Measurements from ENCODE around the gene WDR74.
A peak's percentile ranks its signal among the peaks of the same experiment; 100 is the strongest.
"Not testable (repeated sequence)": the region's sequence is repeated elsewhere in the genome, so short reads cannot be mapped to it uniquely, and the experiment has no call there.

The WDR74 gene

DNA sequence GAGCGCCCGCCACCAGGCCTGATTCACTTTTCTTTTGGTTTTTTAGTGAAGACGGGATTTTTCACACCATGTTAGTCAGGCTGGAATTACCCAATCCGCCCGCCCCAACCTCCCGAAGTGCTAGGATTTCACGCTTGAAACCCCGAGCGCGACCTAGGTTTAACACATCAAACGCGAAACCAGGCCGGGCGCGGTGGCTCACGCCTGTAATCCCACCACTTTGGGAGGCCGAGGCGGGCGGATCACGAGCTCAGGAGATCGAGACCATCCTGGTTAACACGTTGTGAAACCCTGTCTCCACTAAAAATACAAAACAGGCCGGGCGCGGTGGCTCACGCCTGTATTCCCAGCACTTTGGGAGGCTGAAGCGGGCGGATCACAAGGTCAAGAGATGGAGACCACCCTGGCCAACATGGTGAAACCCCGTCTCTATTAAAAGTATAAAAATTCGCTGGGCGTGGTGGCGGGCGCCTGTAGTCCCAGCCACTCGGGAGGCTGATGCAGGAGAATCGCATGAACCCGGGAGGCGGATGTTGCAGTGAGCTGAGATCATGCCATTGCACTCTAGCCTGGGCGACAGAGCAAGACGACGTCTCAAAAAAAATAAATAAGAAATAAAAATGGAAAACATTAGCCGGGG is 1.5 kb upstream of the WDR74 start:
- DNase-seq (ENCODE audit: low spot score), result peak; percentile 84

DNA sequence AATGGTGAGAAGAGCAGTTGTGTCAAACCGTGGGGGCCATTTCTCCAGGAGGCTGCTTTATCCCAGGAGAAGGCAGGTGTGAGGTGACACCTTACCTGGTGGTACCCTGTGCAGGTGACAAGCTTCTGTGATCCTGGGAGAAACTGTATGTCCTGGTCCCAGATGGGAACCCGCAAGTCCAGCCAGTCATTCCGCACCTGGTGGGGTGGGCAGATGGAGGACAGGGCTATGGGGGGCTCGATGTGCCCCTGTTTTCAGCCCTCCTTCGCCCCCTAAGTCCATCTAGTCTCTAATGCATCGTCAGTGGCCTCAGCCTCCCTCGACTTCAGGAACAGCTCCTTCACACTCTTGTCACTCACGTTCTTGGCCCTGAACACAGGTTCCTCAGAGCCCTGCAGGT is 4.1 kb downstream of the WDR74 start:
- no peak for DNase-seq (ENCODE audit: low spot score)

DNA sequence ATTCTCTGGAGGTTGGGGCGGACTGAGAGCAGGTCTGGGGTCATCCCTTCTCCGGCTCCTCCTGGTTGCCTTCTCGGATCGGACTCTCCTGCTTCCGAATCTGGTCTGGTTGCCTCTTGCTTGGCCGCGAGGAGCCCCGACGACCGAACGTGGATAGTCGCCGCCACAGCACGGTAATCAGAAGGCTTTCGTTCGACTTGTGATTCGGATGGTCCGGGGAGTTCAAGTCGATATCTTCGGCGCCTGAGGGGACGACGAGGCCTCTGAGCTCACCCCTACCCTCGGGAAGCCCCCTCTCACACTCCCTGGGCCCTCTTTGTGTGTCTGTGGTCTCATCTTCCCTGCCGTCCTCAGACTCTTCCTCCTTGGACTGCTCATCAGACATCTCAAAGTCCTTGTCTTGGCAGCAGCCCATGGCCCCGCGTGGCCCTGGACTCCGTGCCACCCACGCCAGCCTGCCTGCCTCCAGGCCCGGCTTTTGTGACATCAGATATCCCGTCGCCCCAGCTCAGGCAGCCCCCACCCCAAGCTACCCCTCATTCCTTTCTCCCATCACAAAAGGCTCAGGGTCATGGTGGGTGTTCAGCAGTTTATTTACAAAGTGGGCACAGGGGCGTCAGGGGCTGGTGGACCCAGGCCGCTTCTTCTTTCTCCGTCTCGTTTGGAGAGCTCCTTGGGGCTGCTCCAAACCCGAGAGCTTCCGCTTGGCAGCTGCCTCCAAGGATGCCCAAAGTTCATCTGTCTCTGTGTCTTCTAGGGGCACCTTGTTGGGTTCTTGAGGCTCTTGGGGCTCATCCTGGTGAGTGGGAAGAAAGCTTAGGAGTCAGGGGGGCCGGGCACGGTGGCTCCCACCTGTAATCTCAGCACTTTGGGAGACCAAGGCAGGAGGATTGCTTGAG is 6.8 kb downstream of the WDR74 start, which contains the start of gene TEX54:
TEX54 (minus strand) TSS at position 506 of the 899 bp plus-strand sequence.
- DNase-seq (ENCODE audit: low spot score), result peak; percentile 59

DNA sequence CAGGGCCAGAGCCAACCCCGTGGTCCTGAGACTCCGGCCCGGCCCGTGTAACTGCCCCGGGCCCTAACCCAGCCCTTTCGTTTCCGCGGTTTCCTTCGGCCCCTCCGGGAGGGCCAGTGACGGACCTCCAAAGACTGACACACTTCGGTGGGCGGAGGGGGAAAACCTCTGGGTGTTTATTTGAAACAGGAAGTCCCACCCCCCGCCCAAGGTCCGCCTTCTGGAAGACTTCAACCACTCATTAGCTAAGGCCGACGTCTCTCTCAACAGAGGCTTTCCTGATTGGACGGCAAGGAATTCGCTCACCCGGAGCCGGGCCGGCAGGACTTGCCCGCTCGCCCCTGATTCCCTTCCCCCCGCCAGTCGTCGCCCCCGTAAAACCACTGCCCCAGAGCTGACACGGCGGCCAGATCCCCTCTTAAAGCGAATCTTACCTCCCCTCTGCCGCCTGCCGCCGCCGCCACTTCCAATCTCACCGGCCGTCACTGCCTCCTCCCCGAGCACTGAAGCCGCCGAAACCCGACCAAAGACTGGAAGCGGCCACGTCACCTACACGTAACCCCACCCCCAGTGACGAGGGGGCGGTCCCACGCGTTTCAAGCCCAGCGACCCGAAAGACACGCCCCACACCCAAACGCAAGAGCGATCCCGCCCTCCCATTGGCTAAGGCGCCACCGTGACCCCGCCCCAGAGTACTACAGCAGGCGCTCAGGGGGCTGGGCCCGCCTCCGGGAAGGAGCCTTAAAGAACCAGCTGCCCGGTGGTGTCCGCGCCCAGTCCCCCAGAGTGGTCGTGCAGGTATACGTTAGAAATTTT is 7.7 kb downstream of the WDR74 start, which contains the start of gene STX5:
STX5 (minus strand) TSS at position 532 of the 816 bp plus-strand sequence. CDS start 808 bp downstream, outside the sequence.
- peak; percentile 98 for DNase-seq (ENCODE audit: low spot score)

DNA sequence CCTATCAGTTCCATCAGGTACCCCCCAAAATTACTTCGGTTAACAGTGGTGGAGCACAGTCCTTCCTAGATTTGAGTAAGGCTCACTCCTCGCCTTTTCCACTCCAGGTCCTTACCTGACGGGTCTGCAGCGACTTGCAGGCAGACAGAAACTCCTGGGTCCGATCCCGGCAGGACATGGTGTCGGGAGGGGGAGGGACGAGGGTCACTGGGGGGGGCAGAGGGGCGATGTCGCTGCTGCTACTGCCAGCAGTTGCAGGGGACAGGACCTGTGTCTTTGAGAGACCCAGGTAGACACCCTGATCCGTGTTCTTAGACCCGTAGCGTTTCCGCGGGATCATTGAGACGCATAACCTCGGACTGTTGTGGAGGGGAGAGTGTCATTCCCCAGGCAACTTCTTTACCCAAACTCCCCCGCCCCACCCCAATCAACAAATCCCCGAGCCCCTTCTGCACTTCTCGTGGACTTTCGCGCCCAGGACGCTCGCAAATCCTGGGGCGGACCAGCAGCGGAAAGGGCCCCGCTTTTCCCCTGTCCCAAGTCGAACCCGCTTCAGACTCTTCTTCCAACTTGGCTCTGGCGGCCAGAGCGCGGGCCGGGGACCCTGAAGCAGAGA is 8.4 kb downstream of the WDR74 start:
- no peak for DNase-seq (ENCODE audit: low spot score)

DNA sequence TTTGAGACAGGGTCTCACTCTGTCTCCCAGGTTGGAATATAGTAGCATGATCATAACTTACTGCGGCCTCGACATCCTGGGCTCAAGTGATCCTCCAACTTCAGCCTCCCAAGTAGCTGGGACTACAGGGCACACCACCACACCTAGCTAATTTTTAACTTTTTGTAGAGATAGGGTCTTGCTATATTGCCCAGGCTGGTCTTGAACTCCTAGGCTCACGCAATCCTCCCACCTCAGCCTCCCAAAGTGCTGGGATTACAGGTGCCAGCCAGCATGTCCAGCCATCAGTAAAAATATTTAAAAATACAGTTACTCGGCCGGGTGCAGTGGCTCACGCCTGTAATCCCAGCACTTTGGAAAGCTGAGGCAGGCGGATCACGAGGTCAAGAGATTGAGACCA is 11.3 kb downstream of the WDR74 start:
- DNase-seq (ENCODE audit: low spot score), result not testable (repeated sequence)

DNA sequence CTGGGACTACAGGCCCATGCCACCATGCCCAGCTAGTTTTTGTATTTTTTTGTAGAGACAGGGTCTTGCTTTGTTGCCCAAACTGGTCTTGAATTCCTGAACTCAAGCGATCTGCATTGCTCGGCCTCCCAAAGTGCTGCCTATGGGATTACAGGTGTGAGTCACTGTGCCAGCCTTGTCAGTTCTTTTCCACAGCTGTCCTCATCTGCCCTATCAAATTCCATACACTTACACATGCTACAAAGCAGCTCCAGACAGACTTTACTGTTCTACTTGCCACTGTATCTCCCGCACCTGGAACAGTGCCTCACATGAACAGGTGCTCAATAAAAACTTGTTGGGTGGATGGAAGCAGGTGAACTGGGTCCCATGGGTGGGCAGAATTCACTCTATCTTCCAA is 15.7 kb downstream of the WDR74 start:
- DNase-seq (ENCODE audit: low spot score), result no peak

DNA sequence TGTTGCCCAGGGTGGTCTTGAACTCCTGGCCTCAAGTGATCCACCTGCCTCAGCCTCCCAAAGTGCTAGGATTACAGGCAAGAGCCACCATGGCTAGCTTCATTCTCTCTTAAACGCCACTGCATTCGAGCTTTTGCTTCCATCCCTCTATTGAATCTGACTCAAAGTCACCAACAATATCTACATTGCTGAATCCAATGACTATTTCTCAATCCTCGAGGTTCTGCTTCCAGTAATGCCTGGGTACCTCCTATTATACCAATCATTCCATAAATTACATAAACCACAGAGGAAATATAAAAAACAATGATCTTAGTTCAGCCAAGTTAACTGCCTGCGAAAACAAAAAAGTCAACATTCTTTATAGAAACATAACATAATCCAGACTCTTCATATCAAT is 22.3 kb downstream of the WDR74 start:
- no peak for DNase-seq (ENCODE audit: low spot score)

DNA sequence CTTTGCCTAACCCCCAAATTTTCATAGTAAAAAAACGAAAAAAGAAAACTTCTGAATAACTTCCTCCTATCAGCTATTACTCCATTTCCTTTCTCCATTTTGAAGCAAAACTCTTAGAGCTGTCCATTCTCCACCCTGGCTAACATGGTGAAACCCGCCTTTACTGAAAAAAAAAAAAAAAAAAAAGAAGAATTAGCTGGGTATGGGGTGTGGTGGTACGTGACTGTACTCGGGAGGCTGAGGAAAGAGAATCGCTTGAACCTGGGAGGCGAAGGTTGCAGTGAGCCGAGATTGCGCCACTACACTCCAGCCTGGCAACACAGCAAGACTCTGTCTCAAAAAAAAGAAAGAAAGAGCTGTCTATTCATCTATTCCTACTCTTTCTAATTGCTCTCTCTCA is 22.8 kb downstream of the WDR74 start:
- DNase-seq (ENCODE audit: low spot score), result no peak

DNA sequence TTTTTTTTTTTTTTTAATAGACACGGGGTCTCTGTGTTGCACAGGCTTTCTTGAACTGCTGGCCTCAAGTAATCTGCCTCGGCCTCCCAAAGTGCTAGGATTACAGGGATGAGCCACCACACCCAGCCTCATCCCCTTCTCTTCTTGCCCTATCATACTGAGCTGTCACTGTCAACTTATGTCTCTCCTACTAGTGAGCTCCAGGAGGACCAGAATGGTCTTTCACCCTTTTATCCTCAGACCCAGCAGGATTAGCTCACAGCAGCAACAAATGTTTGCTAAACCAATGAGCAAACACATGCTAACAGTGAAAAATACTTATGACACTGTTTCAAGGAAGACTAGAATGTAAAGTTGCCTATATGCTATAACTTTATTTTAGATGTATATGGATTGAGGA is 27.7 kb downstream of the WDR74 start:
- no peak for DNase-seq (ENCODE audit: low spot score)

DNA sequence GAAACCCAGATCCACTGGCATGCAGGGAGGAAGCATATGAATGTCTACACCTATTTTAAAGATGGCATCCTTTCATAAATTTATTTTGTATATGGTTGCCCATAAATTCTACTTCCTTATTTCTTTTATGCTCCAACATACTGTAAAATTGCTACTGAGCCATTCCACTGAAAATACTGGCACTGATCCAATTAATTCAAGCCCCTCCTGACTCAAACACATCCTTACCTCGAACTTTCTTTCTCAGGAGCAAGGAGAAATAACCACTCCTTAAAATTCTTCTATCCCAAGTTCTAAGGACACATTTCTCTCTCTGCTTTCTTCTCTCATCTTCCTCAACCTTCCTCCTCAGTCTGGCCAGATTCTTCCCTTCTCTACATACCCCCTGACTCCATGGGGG is 28.6 kb downstream of the WDR74 start:
- no peak for DNase-seq (ENCODE audit: low spot score)

DNA sequence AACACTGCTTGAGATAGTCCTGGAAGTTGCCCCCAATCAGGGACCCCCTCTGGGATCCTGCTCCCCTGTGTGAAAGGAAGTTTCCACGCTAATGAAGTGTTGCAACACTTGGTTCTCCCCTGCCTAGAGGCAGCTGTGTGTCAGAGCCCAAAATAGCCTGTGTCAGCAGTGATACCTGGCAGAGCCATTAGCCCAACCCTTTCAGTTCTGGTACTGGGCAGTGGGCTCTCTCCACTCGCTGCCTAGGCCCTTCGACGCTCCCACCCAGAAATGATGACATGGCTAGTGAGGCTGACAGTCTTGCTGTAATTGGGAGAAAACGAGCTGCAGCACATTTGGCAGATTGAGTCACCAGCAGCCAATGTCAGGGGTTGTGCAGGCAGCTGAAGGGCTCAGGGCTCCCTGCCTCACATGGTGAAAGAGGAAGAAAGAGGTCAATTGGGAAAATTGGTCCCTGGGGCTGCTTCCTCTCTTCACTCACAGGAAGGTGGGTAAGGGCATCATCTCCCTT is 32.7 kb downstream of the WDR74 start:
- DNase-seq (ENCODE audit: low spot score), result peak; percentile 23

DNA sequence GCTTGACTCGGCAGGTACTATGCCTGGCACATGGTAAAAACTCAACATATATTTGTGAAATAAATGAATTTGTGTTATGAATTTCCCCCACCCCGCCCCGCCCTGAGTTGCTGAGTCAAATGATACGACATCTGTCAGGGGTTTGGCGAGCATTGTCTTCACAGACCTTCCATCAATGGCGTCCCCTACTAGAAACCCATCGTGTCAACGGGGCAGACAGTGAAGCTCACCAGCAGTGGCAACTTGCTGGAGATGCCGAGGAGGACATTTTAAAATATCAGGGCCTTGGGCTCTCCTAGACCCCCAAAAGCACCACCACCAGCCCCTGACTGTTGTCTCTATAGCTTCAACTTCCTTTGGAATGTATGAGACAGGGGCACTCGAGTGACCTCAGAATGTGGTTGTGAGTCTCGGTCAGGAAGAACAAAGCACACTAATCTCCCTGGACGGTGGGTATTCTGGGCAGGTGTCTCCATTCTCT is 33.4 kb downstream of the WDR74 start:
- peak; percentile 12 for DNase-seq (ENCODE audit: low spot score)

DNA sequence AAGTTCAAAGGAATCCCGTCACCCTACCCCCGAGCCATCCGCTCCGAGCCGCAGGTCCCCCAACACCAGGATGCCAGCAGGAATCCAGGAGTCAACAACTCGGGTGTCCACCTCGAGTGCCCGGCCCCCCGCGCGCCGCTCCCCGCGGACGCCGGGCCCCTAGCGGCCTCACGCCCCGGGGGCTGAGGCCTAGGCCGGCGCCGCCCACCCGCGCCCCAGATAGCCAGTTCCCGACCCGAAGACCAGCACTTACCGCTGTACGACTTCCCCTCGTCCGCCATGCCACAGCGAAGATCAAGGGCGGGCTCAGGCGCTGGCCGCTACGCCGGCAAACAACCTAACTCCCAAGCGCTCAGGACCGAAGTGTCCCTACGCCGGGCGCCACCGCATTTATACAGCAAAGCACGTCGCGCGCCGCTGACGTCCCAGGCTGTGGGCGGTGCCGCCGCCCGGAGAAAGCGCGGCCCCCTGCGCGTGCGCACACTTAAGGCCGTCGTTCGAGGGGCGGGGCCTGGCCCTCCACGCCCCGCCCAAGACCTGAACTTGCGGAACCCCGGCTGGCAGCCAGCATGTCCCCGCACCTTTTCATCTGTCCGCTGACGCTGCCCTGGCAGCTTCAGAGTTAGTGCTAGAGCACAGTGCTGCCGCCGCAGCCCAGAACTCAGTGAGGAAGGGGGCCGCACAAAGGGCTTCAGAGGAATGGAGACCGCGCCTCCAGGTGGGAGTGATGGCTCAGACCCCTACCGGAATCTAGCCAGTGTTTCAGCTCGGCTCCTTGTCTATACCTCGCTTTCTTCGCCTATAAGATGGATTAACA is 34.1 kb downstream of the WDR74 start, which contains the start of gene NXF1:
NXF1 (minus strand) TSS at position 365 of the 817 bp plus-strand sequence; CDS start at position 281, 84 bp downstream.
- peak; percentile 95 for DNase-seq (ENCODE audit: low spot score)

DNA sequence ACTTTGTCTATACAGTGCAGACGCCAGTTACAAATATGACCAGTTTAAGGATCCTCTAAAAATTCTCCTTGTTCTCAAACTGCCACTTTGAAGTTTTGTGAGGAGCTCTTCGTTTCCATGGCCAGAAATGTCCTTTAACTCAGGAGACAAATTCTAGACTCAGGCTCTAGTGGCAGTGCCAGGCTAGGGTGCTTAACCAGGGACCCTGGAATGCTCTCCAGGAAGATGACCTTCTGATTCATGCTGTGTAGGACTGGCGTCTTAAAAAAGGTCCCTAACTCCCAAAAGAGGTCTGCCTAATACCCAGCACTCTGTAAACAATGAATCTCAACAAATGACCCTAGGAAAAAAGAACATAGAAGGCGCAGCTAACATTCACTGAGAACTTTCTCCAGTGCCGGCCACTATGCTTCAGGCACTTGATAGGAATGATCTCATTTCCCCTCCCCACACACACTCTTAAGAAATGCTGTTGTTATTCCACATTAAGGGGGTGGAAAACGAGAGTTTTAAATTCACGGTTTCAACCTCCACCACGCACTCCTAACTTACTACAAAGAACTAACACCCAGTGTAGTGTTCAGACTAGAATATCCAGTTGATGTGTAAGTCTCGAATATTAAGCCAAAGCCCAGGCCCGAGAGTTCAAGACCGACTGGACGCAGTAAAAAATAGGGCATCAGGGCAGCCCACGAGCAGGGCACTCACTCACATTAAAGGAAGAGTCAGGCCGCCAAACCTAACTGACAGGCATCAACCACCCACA is 34.9 kb downstream of the WDR74 start:
- DNase-seq (ENCODE audit: low spot score), result peak; percentile 63

DNA sequence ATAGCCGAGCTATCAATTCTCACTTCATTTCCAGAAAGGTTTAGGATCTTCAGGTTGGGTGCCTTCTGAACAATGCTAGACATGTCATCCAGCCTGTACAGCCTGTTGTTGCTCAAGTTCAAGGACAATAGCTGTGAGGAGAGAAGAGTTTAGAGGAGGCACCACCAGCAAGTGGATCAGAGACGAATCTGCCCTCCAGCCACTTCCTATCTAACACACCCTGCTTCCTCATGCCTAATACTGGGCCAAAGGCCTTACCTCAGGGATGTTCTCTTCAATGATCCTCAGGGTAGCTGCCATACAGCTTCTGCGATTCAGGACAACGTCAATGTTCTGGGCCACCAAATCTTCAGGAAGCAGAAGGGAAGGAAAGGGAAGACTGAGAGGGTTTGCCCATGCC is 38.3 kb downstream of the WDR74 start:
- no peak for DNase-seq (ENCODE audit: low spot score)

DNA sequence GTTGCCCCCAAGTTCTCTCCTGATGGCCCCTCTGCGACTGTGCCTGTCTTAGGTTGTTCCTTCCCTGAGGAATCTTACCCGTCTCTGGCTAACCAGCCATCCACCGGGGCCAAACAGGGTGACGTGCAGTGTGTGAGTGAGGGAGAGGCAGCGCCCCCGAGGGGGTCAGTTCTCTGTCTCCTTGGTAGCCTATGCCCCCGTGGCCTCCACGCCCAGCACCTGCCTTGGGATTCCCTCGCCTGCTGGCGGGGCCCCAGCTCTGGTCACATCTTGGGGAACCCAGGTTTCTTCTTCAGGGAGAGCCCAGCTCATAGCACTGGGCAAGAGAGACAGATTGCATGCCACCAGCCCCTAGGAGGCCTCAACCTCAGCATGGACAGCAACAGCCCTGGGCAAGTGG is 39.9 kb downstream of the WDR74 start:
- no peak for DNase-seq (ENCODE audit: low spot score)

DNA sequence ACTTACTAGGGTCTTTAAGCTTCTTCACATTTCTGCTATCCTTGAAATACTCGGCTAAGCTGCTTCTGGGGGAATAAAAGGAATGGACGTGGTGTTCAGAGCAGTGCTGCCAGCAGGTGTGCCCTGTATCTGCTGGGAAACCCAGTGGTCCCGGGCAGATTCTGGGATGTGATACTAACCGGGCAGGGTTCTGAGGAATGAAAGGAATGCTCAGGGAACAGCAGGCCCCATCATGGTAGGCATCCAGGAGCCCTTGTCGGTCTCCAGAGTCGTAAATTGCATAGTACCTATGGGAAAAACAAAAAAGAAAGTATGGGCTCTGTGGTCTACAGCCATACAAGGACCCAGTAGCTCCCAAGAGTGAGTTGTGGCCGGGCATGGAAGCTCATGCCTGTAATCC is 43.1 kb downstream of the WDR74 start:
- DNase-seq (ENCODE audit: low spot score), result no peak

DNA sequence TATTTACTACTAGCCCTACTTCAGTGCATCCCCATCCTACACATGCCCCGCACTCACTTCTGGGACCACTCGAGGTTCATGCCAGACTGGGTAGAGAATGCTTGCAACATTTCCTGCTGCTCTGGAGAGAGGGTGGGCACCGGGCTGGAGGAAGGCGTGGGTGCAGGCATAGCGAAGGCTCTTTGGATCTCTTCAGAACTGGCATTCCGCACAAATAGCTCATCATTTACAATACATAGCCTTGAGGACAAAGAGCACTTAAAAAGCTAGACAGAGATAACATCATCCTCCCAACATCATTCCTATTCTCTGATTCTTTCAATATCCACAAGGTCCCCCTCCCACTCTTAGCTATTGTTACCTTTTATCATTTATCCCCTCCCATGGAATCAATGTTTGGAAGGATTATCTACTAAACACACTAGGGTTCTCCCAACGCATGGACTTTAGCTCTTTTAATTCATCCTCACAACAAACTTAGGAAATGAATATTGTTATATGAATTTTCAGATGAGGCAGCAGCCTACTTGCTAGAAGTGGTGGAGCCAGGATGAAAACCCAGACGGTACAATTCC is 45.1 kb downstream of the WDR74 start:
- no peak for DNase-seq (ENCODE audit: low spot score)

DNA sequence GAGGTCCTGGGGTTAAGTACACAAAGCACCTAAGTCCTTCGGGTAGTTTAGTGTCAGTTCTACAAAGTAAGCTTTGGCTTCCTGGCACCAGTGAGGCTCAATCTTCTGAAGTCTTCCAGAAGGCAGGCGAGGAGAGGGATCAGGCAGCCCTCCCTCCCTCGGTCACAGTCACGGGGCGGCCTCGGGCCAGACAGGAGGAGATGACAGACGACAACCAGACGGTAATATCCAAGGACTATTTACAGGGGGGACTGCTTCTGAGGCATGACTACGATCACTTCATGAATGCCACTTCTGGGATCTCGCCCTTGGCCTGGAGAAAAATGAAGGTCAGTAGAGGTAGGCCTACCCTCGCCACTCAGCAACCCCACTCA is 47.2 kb downstream of the WDR74 start:
- no peak for DNase-seq (ENCODE audit: low spot score)

All from RKO (cell line).